H4 (cell line): Measurements from ENCODE around the gene CMTM2. TPM values are rescaled to one million over a fixed set of nuclear protein-coding genes. Genes with fewer than 3 reads are reported as not detected.
"Not testable (repeated sequence)": the region's sequence is repeated elsewhere in the genome, so short reads cannot be mapped to it uniquely, and the experiment has no call there.

Experiments
- DNase-seq: peaks from one replicate; pipeline ENCODE4 v3.0.0-alpha.2; 2015; ENCODE audit warnings: low spot score
- total RNA-seq: library from RNA; depleted of rRNA; stranded (reverse); fragments of >200 nt; shearing (Covaris generic); gene quantifications from 2 replicates; pipeline ENCODE4 v1.2.3, GENCODE V29; 2014

Gene CMTM2
- total RNA-seq, 1 experiment from 2014 or later = not detected

DNA sequence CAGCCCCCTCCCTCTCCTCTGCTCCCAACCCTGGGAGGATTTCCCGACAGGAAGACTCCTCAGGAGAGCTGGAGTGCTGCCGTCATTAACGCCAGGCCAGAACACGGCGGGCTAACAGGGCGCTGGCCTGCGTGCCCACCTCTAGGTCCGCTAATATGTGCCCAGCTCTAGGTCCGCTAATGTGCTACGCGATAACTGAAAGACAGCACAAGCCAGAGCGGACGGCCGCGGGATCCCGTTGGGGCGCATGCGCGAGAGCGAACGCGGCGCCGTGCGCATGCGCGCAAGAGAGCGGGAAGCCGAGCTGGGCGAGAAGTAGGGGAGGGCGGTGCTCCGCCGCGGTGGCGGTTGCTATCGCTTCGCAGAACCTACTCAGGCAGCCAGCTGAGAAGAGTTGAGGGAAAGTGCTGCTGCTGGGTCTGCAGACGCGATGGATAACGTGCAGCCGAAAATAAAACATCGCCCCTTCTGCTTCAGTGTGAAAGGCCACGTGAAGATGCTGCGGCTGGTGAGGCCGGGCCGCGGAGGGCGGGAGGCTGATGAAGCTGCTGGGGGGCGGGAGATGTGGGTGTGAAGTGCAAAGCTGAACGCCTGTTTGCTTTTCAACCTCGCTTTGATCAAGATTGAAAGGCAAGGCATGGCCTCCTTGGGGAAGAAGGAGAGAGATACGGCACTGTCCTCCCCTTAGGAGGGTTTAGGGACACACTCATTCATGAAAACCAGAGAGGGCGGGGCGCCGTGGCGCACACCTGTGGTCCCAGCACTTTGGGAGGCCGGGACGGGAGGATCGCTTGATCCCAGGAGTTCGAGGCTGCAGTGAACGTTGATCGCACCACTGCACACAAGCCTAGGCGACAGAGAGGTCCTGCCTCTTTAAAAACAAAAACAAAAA lies 26.7 kb upstream of the CMTM2 start, which contains the start of gene CKLF:
Gene CKLF, plus strand, starts transcription at position 291 of the 892 bp plus-strand sequence. Its CDS starts 140 bp downstream, at position 431.
- DNase-seq = peak; percentile 81

DNA sequence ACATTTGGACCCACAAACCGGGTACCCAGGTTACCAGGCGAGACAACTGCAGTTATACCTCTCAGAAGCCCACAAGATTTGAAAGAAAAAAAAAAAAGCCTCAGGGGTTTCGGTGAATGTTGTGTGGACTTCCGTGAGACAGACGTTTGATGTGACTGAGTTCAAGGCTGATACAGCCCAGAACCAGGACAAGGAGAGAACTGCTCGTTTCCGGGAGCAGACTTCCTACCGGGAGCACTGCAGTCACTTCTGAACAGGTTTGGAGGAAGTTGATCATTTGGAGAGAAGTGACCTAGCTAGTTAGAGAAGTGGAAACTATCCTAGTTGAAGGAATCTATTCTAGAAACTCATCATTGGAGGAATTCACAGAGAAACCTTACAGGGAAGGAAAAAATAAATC lies 26.0 kb upstream of the CMTM2 start:
- no peak for DNase-seq

DNA sequence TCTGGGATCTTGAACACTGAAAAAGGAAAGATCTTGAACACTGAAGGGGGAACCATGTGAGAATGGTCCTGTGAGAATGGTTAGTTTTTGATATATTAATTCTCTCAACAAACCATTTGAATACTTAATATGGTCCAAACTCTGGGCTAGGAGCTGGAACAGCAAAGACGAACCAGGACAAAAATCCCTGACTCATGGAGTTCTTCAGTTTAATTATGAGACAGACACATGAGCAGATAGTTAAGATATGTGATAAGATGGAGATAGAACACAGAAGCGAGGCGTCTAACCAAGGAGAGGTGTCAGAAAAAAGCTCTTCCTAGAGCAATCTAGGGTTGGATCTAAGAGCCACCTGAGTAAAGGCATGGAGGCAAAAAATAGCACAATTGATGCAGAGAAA lies 25.2 kb upstream of the CMTM2 start:
- no peak for DNase-seq

DNA sequence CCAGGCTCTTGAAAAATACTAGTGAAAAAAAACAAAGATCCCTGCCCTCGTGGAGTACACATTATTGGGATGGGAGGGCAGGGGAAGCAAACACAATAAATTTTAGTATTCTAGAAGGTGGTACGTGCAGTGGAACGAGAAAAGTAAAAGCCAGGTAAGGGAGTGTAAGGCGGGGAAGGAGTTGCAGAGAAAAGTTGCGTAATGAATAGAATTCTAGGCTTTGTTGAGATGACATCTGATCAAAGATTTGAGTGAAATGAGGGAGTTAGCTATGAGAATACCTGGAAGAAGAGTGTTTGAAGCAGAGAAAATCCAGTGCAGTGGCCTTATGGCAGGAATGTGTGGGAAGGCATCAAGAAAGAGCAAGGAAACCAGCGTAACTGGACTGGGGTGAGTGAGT lies 24.8 kb upstream of the CMTM2 start:
- no peak for DNase-seq

DNA sequence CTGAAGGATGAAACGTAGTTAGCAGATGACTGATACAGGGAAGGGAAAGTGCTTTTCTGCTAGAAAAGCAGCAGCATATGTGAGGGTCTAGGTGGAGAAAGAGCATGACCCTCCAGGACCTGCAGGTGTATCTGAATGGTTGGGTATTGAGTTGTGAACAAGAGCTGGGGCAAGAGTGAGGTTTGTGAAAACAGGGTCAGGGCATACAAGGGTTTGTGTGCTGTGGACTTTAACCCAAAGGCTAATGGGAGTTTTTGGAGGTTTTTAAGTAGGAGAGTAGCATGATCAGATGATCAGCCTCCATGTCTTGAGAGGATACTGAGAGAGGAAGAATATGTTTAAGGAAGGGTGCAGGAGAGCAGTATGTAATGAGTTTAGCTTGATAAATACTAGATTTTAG lies 19.2 kb upstream of the CMTM2 start:
- no peak for DNase-seq

DNA sequence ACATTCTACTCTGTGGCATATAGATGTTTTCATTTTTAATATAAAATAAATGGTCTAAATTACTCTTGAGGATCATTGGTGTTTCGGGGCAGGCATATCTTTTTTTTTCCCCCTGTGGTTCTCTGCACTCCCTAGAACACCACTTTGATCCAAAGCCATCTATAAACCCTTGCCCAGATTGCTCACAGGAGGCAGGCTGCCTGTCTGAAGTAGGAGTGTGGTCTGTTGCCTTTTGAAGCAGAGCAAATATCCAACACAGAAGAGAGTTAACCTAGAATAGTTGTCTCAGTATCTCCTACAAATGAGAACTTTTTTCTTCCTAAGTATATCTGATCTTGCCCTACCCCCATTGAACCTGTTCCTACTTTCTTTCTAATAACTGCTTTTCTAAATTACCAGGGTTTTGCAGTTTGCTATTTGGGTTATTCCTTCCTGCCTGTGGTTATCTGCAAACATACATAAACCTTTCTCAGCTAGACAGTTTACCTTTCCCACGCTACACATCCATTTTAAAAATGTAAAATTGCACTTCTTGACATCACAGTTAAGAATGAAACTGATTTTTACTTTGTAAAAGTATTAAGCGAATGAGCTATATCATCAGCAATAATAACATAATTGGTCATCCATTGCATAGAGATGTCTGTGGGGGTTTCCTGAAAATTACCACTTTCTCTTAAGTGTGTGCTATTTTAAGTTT lies 17.7 kb upstream of the CMTM2 start:
- DNase-seq = no peak

DNA sequence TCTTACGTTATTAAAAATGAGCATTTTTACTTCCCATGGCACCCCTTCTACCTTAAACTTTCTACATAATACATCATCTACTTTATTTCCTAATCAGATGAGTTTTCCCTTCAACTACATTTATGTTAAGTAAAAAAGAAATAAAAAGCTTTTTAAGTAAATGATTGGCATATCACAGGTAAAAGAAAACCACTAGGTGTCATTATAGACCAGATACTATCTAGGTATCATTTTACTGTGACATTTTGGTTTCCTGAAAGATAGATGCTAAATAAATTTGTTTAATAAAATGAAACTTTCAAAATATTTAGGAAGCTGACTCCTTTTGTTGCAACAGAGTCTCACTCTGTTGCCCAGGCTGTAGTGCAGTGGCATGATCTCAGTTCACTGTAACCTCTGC lies 16.9 kb upstream of the CMTM2 start:
- no peak for DNase-seq

DNA sequence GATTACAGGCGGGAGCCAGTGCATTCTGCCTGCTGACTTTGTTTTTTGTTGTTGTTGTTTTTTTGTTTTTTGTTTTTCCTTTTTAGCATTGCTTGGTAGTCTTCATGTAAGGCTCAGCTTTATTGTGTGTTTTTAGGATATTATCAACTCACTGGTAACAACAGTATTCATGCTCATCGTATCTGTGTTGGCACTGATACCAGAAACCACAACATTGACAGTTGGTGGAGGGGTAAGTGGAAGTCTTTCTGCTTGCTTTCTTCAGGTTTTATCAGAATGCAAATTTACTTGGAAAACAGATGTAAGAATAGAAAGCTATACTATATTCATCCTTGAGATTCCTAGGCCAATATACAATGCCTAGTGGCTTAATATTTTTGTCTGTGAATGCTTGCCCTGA lies 16.3 kb upstream of the CMTM2 start:
- no peak for DNase-seq

DNA sequence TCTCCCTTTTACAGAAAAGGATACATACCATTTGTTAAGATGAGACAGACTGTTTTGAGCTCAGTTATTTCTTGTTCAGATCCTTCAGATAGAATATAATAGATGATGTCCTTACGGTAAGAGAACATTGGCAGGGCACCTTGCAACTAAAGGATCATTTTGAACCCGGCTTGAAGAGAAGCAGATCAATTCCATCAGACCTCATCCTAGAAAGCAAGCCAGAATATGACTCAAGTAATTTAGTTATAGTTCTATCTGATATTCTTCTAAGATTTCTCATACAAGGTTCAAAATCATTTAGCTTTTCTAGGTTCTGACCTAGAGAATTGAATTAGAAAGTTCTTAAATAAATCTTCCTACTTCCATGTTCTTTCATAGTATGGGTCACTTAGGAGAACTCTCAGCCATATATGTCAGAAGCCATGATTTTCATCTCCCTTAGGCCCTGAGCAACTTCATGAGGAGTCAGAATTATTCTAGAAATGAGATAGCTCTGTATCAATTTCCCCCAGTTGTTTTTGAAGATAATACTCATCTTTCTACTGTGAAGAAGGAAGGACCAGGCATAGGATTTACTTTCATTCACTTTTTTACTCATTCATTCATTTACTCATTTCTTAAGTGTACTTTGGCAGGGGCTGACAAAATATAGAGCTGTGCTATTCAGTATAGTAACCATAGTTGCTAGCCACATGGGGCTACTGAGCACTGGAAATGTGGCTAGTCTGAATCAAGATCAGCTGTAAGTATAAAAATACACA lies 15.5 kb upstream of the CMTM2 start:
- no peak for DNase-seq

DNA sequence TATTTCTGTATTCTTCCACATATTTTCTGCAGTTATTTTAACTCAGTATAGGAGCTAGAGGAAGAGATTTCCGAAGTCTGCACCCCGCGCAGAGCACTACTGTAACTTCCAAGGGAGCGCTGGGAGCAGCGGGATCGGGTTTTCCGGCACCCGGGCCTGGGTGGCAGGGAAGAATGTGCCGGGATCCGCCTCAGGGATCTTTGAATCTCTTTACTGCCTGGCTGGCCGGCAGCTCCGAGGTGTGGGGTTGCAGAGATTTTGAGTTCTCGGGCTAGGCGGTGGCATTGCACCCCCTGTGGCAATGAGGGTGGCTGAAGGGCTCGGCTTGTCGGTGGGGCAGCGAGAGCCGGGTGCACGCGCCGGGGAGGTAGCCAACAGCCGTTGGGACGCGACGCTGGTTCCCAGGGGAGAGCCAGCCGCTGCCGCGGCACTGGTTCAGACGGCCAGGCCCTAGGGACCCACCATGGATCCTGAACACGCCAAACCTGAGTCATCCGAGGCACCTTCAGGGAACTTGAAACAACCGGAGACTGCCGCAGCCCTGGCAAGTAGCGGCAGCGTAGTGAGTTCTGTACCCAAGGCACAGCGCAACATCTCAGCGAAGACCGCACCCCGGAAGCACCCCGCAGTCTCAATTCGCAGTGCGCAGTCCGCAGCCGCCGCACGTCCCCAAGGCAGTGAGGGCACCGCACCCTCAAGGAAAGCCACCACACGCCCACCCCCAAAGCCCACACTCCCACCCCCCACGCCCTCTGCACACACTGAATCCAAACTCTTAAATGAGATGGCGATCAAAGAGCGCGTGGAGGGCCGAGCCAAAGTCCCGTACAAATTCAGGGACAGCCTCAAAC lies 13.0 kb upstream of the CMTM2 start, which contains the start of gene CMTM1:
Gene CMTM1, plus strand, starts transcription at position 389 of the 851 bp plus-strand sequence. Its CDS starts 75 bp downstream, at position 464.
- no peak for DNase-seq

DNA sequence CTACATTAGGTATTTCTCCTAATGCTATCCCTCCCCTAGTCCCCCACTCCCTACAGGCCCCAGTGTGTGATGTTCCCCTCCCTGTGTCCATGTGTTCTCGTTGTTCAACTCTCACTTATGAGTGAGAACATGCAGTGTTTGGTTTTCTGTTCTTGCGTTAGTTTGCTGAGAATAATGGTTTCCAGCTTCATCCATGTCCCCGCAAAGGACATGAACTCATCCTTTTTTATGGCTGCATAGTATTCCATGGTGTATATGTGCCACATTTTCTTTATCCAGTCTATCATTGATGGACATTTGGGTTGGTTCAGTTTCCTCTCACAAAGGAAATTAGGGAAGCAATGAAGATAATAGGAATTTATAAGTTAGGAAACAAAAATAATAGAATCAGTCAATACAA lies 12.0 kb upstream of the CMTM2 start:
- DNase-seq = not testable (repeated sequence)

DNA sequence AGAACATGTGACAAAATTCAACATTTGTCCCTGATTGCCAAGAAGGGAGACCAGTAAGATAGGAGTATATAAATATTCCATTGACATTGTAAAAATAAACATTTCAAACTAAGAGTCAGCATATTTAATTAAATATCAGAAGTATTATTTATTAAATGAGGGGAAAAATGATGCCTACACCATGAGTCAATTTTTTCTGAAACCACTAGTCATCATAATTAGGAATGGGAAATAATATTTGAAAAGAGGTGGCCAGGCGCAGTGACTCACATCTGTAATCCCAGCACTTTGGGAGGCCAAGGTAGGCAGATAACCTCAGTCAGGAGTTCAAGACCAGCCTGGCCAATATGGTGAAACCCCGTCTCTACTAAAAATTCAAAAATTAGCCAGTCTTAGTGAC lies 10.9 kb upstream of the CMTM2 start:
- DNase-seq = no peak

DNA sequence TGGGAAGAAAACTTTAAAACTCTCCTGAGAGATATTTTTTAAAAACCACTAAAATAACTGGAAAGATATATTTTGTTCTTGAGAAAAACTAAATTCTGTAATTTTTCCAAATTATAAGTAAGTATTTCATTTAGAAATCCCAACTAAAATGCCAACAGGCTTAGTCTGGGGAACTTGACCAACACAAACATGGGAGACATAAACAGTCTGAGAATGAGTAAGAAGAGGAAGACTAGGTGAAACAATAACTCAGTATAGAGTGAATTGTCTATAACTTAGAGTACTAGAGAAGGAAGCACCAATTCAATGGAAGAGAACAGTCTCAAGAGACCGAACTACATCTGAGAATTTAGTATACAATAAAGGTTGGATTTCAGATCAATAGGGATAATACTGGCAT lies 10.1 kb upstream of the CMTM2 start:
- no peak for DNase-seq

DNA sequence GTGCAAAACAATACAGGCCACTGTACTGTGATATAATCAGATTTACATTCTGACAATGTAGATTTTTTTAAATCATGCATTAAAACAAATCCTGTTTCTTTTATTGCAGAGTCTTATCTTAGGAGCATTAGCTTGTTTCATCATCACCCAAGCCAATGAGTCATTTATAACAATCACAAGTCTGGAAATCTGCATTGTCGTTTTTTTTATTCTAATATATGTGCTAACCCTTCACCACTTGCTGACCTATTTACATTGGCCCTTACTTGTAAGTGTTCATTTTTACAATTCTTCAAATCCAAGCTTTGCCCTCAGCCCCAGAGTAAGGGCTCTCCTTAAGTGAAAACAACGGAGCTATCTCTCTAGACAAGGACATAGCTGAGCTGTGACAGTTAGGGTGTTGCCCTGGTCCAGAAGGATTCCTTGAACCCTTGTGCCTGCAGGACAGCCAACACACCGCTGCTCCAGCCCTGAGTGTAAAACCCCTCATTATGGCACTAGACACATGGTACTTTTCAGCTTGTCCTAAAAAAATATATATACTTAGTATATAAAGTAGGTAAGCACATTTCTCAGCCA lies 9.3 kb upstream of the CMTM2 start:
- peak; percentile 59 for DNase-seq

DNA sequence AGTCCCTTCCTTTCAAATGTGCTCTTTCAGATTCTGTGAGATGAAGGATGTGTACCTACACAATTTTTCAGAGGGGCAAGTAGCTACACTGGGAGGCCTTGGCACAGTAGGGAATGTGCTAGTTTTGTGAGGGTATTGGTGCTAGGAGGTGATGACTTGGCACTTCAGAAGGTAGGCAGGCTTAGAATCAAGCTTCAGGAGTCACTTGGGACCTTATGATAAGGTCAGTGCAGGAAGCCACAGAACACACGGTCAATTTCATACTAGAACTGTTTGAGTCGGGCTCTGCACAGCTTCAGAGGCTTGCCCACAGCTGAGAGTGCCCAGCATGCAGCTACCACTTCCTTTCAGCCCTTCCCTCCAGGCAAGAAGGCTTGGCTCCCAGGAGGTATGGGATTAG lies 6.9 kb upstream of the CMTM2 start:
- peak; percentile 25 for DNase-seq

DNA sequence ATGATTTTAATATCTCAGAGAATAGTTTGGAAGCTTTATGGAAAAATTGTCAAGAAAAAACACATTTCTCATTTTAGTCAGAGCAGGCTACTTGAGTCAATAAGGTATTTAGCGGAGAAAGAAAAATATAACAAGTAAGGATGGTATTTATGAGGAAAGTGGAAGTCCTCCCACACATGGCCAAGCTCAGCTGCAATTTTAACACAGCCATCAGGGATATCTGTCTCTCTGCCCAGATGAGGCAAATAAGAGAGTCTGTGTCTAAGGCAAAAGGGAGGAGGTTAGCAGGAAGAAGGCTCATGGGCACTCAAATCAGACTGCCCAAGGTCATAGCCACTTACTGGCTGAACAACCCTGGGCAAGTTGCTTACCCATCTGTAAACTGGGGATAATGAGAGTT lies 5.2 kb upstream of the CMTM2 start:
- no peak for DNase-seq

DNA sequence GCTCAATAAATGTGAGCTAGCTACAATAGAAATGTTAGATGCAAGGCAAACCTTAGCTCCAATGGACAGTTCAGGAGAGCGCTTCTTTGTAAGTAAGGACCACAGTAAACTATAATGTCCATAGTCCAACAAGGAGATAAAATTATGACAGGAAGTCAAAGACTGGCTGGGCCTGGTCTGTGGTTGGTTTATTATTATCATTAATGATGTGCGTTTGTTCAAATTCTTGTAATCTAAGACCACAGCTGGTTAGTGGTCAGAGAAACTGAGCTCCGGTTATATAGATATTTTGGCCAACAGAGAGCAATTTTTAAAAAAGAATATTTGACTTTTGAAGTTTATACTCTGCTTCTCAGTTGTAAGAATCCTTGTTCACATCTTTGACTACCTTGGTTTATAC lies 4.7 kb upstream of the CMTM2 start:
- DNase-seq = no peak

DNA sequence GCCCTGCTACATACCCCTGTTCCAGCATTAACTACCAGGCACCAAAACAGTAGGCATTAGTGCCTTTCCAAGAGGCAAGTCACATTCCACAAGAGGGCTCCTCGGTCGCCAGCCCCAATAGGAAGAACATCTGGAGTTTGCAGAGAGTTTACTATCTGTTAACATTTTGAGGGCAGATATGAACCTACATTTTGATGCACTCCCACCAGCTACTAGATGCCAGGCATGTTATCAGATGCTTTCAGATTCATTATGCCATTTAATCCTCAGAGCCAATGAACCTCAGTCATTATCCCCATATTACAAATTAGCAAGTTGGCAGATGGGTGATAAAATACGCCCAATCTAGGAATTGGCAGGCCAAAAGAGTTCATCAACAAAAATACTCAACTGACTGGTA lies 4.2 kb upstream of the CMTM2 start:
- no peak for DNase-seq

DNA sequence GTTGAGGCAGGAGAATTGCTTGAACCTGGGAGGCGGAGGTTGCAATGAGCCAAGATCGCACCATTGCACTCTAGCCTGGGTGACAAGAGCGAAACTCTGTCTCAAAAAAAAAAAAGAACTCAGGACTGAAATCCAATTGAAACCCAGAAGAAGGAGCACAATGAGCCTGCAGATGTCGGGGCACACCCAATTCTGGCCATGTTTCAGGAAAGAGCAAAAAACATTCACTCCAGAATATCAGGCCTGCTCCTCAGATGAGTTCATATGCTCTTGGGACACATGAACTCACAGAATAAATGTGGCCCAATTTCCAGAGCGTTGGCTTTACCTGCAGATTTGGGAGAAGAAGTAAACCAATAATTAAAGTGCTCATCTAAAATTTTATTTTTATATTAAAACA lies 3.0 kb upstream of the CMTM2 start:
- no peak for DNase-seq

DNA sequence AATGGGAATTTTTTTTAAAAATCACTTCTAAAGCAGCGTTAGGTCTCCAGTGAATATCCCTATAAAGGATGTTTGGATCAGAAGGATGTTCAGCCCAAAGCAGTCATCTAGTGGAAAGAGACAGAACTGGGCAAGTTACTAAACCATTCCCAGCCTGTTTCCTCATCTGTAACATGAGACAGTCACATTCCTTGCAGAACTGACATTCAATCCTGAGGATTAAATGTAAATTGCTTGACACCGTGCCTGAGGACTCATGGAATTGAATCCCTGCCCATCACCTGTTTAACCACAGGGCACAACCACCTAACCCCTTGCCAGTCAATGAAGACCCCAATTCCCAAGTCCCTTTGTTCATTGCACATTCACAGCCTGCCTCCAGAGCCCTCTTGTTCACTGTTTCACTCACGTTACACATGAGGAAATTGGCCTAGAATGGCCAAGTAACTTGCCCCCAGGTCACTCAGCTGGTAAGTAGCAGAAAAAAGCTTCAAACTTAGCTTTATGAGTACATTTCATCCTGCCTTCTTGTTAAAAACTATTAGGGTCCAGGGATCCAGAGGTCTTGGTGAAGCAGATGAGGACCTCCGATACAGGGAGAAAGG lies 1.4 kb downstream of the CMTM2 start:
- peak; percentile 55 for DNase-seq
